ENCODE measurements around the gene SLCO2A1.

The SLCO2A1 gene

DNA sequence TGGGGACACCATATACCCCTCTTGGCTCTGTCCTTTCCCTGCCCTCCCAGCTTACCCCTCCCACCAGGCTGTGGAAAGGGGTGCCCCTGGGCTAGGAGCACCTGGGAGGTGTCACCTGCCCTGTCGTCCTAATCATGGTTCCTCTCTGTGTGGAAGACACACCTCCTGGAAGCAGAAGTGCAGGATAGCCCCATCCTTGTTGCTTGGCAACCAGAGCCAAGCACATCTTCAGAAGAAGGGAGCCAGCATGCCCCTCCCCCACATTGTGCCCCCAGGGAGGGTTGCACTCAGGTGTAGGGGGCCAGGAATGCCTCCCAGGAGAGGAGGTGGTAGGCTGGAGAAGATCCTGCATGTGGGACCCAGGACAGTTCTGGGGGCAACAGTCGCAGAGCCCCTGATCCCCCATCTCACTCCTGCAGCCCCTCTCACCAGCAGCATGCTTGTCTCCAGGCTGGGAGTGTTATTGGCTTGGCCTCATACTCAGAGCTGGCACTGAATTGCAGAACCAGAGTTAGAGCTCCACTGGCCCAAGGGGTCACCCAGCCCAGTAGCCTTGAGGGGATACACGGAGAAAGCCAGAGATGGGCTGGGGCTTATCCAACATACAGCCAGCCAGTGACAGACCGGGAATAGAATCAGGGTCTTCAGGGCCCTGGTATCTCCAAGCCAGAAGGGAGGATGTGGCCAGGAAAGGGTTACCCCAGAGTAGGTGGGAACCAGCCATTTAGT, 142.5 kb downstream of the SLCO2A1 start:
- TF ChIP-seq SNAI2 (CRISPR knock-in tag; IDR thresholded peaks at IDR 0.05): no peak
- TF ChIP-seq ZFP3 (CRISPR knock-in tag; IDR thresholded peaks at IDR 0.05): no peak
- TF ChIP-seq ZNF8 (CRISPR knock-in tag; IDR thresholded peaks at IDR 0.05): no peak
- TF ChIP-seq TSHZ2 (CRISPR knock-in tag; IDR thresholded peaks at IDR 0.05): no peak
- TF ChIP-seq CREB5 (CRISPR knock-in tag; IDR thresholded peaks at IDR 0.05; ENCODE audit: low read depth): no peak
- ATAC-seq: no peak

DNA sequence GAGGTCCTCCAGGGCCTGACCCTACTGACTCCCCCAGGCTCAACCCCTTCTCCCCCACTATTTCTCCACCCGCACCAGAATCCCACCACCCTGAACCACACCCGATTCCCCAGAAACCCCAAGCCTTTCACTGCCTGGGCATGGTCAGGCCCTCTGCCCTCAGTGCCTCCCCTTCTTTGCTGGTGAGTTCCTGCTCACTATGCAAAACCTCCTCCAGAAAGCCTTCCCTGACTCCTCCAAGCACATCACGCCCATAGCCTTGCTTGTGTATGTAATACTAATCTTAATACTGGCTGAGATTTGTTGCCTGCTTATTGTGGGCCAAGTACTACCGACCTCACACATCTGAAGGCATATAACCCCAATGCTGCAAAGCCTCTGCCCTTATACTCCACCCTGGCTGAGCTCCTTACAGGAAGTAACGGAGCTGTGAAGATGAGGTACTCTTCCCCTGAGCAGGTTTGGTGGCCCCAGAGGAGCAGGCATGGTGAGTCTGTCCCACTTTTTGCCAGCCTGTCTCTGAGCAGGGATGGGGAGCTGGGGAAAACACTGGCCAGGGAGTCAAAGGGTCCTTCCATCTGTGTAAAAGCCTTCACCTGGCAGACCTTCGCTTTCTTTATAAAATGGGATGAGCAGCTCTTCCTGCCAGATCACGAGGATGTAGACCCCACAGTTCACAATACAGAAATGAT, 143.5 kb downstream of the SLCO2A1 start:
- ATAC-seq: no peak
- TF ChIP-seq ZNF565 (CRISPR knock-in tag; conservative IDR thresholded peaks at IDR 0.05; ENCODE audit: low read depth) (no peak), ISL1 (CRISPR knock-in tag; IDR thresholded peaks at IDR 0.05) (no peak), TCF4 (CRISPR knock-in tag; IDR thresholded peaks at IDR 0.05; ENCODE audit: borderline replicate concordance) (no peak), ZFP30 (CRISPR knock-in tag; IDR thresholded peaks at IDR 0.05) (no peak), CSRNP3 (CRISPR knock-in tag; IDR thresholded peaks at IDR 0.05) (no peak), TOX (CRISPR knock-in tag; IDR thresholded peaks at IDR 0.05; ENCODE audit: borderline replicate concordance) (no peak), ZNF70 (CRISPR knock-in tag; IDR thresholded peaks at IDR 0.05) (no peak), SNAI2 (CRISPR knock-in tag; IDR thresholded peaks at IDR 0.05) (no peak), PATZ1 (CRISPR knock-in tag; IDR thresholded peaks at IDR 0.05; ENCODE audit: borderline replicate concordance) (no peak), POU6F1 (CRISPR knock-in tag; IDR thresholded peaks at IDR 0.05; ENCODE audit: borderline replicate concordance, low read depth) (no peak), TSHZ2 (CRISPR knock-in tag; IDR thresholded peaks at IDR 0.05) (no peak), BACH2 (CRISPR knock-in tag; IDR thresholded peaks at IDR 0.05; ENCODE audit: borderline replicate concordance) (no peak), CREB5 (CRISPR knock-in tag; IDR thresholded peaks at IDR 0.05; ENCODE audit: low read depth) (no peak), ZNF8 (CRISPR knock-in tag; IDR thresholded peaks at IDR 0.05) (no peak), RARB (CRISPR knock-in tag; IDR thresholded peaks at IDR 0.05) (no peak), ZC3H10 (CRISPR knock-in tag; IDR thresholded peaks at IDR 0.05) (no peak), ZFP3 (CRISPR knock-in tag; IDR thresholded peaks at IDR 0.05) (no peak), ARNTL (CRISPR knock-in tag; IDR thresholded peaks at IDR 0.05; ENCODE audit: borderline replicate concordance, low read depth) (no peak), GLIS3 (CRISPR knock-in tag; IDR thresholded peaks at IDR 0.05) (no peak), OSR1 (CRISPR knock-in tag; IDR thresholded peaks at IDR 0.05) (no peak)
